Activated CD4-positive, alpha-beta T cell treated with anti-CD3 and anti-CD28 coated beads, Interleukin-2, amount 50 U/mL, for 16 hours (primary cell): ENCODE data around the gene ZNF805.
"Not testable (repeated sequence)": the region's sequence is repeated elsewhere in the genome, so short reads cannot be mapped to it uniquely, and the experiment has no call there.

Source experiments
- DNase-seq: peaks from one replicate; pipeline ENCODE4 v3.0.0-alpha.2; 2020

The ZNF805 gene

DNA sequence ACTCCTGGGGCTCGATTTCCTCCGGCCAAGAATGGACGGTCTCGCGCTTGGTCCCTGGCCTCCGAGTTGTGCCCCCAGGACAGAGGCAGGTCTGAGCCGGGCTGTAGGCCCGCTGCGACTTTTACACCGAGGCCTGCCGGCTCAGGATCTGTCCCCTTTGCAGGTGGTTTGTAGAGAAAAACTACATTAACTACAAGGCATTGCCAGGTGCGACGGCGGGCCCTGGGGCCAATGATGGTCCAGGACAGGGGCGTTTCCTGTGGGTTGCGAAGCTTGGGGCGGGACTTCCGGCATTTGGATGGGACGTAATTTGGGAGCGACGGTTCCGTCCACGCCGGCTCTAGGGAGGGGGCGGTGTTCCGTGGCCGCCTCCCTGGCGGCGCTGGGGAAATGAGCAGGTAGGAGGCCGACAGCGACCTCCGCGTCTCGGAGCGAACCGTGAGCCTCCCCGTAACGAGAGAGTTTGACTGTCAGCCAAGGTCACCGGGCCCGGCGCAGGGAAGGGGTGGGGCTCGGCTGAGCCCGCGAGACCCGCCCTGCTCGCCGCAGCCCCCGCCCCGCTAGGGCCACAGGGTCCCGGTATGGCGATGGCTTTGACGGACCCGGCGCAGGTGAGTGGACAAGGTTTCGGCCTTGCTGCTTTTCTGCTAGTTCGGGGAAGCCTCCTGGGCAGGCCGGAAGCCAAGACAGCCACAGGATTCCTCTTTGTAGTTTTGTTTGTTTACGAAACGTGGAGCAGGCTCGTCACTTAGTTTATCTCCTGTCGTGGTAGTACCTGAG lies at the start of gene ZNF805:
TSS of gene ZNF805 (plus strand) at position 322 of the 780 bp plus-strand sequence. CDS start at position 582, 260 bp downstream.
- DNase-seq, result peak; percentile 96

DNA sequence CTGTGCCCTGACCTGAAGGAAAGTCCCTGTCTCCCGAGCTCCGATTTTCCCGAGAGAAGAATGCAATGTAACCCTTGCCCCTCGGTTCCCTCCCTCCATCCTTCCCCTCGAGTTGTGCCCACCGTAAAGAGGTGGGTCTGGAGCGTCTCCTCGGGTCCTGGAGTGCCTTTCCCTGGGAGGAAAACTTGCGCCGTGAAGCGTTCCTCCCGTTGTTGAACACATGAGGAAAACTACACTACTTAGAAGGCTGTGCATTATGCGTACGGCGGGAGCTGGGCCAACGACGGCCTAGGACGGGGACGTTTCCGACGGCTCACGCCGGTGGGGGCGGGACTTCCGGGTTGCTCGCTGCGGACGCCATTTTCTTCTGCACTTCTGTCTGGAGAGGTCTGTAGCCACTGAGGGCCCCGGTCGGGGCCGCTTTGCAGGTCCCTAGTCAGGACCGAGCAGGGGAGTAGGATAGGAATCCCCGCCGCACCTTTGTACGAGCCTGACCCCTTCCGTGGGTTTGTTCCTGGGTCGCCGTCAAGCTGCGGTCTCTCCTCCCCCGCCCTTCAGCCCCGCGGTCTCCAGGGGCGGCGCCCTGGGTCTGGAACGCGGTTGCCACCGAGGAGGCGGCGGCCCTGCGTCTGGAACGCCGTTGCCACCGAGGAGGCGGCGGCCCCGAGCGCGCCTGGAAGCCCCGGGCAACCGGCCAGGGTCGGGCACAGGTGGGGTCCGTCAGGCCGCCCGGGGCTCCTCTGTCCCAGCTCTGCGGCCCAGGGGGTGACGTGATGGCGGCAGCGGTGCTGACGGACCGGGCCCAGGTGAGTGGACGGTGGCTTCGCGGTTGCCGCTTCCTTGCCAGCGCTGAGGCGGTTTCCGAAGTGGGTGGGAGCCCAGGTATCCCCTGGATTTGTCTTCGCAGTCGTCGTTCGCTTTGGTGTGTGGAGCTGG lies 49.0 kb upstream of the ZNF805 start, which contains the start of gene ZNF264:
TSS of gene ZNF264 (plus strand) at position 360 of the 936 bp plus-strand sequence. CDS start at position 774, 414 bp downstream.
- peak; percentile 89 for DNase-seq

DNA sequence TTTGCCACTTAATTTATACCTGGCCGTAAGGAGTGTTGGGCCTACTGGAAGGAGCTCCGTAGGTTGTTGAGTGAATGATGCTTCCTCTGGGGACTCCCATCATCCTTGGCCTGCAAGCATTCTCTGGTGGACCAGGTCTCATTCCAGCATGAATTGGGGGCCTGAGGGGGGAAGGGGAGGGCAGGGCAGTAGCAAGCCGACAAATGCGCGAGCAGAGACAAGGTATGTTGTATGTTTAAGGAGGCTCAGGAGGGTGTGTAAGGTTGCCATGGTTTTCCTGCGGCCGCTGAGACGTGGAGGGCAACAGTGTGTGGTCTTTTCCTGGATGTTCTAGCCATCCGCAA lies 48.4 kb upstream of the ZNF805 start:
- no peak for DNase-seq

DNA sequence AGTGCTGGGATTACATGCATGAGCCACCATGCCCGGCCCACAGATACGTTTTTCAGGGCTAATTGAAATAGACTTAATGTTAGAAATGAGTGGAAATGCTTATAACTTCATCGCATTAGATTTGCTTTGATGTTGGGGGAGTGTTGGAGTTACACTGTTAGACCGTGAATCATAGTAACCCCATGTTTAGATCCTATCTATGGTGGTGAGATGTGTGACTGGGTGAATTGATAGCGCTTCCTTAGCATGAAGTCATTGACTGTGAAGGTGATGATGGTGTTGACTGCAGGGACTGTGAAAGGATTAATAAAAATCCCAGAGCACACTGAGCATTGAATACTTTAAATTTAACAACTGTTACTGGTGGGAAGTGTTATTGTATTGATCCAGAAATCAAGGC lies 47.4 kb upstream of the ZNF805 start:
- DNase-seq, result peak; percentile 12

DNA sequence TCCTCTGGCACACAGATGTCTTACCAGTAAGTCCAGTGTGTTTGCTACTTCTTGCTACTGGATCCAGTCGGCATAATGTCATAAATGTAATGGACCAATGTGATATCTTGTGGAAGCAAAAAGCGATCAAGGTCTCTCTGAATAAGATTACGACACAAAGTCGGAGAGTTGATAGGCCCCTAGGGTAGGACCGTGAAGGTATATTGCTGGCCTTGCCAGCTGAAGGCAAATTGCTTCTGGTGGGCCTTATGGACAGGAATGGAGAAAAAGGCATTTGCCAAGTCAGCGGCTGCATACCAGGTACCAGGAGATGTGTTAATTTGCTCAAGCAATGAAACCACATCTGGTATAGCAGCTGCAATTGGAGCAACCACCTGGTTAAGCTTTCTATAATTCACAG lies 42.6 kb upstream of the ZNF805 start:
- not testable (repeated sequence) for DNase-seq

DNA sequence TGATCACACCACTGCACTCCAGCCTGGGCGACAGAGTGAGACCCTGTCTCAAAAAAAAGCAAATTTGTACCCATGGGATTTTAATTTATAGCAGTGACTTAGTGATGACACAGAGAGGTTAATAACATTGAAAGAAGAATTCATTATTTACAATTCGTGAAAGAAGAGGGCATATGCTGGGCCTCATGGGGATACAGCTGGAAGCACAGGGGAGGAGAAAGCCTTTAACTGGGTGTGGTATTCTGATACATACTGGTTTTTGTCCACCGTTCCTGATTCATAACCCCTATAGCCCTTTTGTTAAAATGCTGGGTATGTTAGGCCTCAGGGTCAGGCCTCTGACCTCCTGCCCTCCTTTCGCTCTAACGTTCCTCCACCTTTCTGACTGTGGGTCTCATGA lies 38.3 kb upstream of the ZNF805 start:
- no peak for DNase-seq

DNA sequence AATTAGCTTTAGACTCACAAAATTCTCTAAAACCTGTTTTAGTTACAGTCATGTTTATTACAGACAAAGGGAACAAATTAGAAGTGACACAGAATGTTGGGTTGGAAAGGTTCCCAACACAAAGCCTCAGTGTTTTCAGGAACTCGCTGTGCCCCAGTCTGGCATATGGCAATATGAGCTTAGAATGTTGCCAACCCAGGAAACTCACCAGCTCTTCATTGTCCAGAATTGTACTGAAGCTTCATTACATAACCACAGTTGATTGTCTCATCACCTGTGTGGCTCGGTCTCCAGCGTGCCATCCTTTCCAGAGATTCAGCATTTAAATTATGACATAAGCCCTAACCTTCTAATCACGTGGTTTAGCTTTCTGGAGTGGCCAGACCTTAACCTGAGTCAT lies 30.1 kb upstream of the ZNF805 start:
- no peak for DNase-seq

DNA sequence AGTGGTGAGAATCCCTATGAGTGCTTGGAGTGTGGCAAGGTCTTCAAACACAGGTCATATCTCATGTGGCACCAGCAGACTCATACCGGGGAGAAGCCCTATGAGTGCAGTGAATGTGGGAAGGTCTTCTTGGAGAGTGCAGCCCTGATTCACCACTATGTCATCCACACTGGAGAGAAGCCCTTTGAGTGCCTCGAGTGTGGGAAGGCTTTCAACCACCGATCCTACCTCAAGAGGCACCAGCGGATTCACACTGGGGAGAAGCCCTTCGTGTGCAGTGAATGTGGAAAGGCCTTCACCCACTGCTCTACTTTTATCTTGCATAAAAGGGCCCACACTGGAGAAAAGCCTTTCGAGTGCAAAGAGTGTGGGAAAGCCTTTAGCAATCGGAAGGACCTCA lies 28.3 kb upstream of the ZNF805 start:
- DNase-seq, result no peak

DNA sequence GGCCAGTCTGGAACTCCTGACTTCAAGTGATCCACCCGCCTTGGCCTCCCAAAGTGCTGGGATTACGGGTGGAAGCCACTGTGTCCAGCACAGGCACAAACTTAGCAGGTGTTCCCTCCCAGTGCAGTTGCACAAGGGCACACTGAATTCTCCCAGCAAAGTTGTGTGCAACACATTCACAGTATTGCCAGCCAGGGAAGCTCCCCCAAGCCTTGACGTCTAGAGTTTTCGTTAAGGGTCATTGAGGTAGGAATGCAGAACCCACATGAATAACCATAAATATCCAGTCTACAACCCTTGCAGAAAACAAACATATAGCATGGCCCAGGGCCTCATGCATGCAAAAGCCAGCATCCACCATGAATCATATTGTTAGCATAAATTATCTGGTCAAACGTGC lies 12.9 kb upstream of the ZNF805 start:
- no peak for DNase-seq

DNA sequence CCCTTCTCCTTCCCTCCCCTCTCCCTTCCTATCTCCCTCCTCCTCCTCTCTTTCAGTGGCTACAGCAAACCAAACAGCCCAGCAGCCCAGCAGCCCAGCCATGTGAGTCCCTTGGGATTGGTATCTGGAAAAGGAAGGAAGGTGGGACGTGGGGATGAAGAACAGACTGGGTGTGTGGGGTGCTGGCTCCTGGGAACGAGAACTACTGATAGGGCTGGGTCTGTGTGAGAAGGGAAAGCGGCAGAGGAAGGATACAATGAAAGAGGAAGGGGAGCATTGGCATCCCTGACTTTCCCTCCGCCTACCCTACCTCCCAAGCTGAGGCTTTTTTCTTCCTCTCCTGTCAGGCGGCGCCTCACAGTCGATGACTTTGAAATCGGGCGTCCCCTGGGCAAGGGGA lies 8.7 kb upstream of the ZNF805 start:
- DNase-seq, result no peak

DNA sequence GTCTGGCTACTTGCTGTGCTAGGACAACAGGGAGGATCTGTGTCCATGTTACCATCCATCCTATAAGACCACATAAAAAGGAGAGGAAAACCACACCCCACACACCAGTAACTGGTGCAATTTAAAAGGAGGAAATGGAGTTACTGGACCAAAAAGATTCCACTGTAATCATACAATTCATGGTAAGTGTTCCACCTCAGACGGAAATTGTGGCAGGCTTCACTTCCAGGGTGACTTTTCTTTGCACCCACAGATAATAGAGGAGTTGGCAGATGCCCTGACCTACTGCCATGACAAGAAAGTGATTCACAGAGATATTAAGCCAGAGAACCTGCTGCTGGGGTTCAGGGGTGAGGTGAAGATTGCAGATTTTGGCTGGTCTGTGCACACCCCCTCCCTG lies 7.2 kb upstream of the ZNF805 start:
- no peak for DNase-seq

DNA sequence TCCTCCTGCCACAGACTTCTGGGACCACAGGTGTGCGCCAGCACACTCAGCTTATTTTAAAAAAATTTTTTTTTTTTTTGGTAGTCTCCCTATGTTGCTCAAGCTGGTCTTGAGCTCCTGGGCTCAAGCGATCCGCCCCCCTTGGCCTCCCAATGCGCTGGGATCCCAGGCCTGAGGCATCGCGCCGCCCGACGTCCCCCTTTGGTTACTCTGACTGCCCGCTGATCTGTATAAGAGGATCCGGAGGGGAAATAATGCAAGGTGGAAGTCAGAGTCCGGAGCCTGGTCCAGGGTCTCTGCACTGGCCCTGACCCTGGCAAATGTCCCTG lies 486 bp upstream of the ZNF805 start:
- DNase-seq, result no peak

DNA sequence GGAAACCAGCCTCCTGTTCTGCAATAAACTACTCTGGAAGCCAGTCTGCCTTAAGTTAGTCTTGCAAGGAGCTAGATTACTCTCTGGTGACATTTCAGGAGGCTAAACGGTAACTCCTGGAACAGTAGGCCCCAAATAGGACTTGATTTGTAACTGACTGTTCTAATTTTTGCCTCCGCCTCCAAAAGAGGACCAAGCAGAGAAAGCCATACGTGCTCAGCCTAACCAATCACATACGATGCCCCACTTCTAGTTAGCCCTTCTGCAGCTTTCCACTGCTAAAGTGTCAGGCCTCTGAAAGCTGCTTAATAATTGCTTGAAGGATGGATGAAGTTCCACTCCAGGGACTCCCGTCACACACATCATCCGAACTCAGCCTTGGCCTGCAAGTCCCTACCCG lies 744 bp downstream of the ZNF805 start:
- DNase-seq, result no peak

DNA sequence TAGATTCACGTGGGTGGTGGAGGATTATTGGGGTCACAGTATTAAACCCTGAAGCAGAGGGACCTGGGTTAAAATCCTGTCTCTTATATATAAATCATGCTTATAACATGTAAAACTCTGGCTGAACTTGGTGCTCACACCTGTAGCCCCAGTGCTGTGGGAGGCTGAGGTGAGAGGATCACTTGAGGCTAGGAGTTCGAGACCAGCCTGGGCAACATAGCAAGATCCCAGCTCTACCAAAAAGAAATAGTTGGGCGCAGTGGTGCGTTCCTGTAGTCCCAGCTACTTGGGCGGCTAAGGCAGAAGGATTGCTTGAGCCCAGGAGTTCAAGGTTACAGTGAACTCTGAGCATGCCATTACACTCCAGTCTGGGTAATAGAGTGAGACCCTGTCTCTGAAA lies 2.4 kb downstream of the ZNF805 start:
- DNase-seq, result no peak

DNA sequence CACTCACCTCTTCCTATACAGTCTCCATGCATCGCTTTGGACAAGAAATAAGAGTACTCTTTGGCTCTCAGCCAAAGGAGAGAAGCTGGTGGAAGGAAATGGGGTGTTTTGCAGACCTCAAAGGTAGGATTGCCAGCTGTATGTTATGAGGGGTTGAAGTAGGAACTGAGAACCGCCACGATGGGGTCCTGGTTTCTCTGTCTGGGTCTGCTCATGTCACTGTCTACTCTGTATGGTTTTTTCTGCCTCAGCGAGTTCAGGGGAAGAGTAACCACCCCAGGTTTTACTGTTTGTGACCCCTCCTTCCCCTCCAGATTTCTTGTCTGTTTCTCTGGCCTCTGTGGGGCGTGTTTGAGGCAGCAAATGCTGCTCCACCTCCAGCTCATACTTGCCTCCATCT lies 4.1 kb downstream of the ZNF805 start:
- DNase-seq, result no peak

DNA sequence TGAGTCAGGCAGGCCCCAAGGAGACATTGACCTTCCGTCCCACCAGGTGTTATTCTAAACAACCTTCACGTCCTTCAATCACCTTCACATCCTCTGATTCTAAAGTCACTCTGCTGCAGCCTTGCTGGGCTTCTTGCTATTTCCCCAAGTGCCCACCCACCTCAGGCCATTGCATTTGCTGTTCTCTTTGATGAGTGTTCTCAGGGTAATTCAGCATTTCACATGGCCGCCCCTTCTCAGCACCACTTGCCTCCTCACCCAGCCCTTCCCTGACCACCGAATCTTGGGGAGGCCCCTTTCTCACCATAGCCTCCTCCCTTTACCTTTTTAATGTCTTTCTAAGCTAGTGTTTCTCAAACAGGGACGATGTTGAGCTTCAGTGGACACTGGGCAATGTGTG lies 4.6 kb downstream of the ZNF805 start:
- no peak for DNase-seq

DNA sequence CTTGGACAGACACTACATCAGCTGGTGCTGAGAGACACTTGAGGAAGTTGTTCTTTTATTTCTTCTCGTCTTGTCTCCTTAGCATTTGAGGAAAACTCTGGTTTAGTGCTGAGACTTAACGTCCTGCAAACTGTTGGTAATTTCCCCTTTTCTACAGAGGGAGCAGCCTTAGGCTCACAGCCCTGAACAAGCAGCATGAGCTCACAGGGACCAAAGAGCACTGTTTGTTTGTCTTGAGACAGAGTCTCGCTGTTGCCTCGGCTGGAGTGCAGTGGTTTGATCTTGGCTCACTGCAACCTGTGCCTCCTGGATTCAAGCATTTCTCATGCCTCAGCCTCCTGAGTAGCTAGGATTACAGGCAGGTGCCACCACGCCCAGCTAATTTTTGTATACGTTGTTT lies 5.5 kb downstream of the ZNF805 start:
- no peak for DNase-seq

DNA sequence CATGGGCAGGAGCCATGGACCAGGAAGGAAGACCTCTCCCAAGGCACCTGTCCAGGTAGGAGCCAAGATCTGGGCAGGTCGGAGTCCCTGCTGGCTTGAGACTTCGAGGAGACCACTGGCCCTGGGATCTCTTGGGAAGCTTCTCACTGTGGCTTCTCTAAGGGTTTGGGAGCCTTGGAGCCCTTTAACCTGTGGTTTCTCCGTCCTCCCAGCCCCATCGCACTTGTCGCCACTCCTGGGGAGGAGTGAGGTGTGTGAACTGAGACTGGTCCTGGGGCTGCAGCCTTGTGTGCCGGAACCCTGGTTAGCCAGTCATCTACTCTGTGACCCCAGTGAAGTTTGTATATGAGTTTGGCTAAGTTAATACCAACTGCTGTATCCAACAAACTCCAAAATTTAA lies 8.2 kb downstream of the ZNF805 start:
- no peak for DNase-seq

DNA sequence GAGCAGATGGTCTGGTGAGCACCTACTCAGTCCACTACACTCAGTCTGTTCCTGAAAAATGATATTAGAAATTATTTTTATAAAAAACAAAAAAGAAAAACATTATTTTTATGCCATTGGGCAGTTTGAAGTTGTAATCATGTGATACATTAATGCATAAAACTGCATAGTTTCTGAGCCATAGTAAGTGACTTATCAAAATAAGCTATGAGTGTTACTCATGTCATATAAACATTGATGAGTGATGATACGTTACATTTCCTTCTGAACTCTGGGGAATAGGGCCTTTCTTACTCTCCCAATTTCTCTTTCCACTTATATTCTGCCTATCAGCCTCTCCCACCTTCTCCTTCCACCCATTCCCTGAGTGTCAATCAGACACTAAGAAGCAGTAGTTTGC lies 8.9 kb downstream of the ZNF805 start:
- no peak for DNase-seq

DNA sequence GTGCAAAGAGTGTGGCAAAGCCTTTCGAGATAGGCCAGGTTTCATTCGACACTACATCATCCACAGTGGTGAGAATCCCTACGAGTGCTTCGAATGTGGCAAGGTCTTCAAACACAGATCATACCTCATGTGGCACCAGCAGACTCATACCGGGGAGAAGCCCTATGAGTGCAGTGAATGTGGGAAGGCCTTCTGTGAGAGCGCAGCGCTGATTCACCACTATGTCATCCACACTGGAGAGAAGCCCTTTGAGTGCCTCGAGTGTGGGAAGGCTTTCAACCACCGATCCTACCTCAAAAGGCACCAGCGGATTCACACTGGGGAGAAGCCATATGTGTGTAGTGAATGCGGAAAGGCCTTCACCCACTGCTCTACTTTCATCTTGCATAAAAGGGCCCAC lies 13.3 kb downstream of the ZNF805 start:
- DNase-seq, result not testable (repeated sequence)

DNA sequence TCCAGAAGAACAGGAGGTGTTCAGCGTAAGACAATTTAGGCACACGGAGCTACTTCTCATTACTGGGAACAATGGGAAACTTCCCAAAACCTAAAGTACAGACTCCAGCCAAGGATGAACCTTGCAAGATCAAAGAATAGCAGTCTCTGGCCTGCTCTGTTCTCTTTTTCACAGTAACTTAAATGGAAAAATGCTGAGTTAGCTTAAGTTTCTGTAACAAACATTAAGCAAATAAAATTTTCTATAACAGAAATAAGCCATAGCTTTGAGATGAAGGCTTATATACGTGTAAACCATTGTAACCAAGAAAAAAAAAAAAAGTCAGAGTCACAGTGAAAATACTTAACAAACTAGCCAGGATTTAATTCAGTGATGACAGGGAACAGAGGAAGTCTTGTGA lies 21.6 kb downstream of the ZNF805 start:
- no peak for DNase-seq

DNA sequence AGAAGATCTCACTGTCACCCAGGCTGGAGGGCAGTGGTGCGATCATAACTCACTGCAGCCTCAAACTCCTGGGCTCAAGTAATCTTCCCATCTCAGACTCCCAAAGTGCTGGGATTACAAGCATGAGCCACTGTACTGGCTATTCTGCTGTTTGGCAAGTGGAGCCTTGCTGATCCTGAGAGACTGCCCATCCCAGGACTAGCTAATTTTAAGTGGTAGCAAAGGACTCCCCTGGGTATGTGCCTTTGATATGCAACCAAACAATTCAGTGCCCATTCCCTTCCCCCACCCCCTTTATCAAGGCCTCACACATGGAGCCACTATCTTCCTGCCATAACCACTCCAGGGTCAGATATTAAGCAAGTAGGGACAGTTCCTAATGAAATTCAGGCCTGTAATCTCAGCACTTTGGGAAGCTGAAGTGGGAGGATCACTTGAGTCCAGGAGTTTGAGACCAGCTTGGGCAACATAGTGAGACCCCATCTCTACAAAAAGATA lies 22.9 kb downstream of the ZNF805 start:
- DNase-seq, result no peak

DNA sequence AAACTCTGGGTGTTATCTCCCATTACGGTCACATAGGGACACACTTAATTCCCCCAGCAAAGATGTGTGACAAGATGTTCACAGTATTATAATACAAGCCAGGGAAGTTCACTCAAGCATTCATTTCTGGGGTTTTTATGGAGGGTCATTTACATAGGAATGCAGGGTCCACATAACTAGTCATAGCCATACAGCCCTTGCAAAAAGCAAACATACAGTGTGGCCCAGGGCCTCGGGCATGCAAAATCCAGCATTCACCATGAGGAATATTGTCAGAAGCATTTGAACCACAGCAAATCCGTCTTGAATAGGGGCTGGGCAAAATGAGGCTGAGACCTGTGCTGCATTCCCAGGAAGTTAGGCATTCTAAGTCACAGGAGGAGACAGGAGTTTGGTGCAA lies 26.9 kb downstream of the ZNF805 start:
- DNase-seq, result no peak
